GM19395 (cell line): ENCODE measurements around the gene LCN10.
"Not testable (repeated sequence)": the region's sequence is repeated elsewhere in the genome, so short reads cannot be mapped to it uniquely, and the experiment has no call there.

Experiments
- ATAC-seq: cut with Tn5 transposase; IDR thresholded peaks from one replicate; pipeline ENCODE4 v1.9.1; 2021; ENCODE audit warnings: mild to moderate bottlenecking, moderate library complexity; ENCODE audit not compliant: unreplicated experiment

The LCN10 gene

GRCh38 chr9:136773386-136774044, 30.8 kb upstream of the LCN10 start:
- ATAC-seq: no peak

DNA sequence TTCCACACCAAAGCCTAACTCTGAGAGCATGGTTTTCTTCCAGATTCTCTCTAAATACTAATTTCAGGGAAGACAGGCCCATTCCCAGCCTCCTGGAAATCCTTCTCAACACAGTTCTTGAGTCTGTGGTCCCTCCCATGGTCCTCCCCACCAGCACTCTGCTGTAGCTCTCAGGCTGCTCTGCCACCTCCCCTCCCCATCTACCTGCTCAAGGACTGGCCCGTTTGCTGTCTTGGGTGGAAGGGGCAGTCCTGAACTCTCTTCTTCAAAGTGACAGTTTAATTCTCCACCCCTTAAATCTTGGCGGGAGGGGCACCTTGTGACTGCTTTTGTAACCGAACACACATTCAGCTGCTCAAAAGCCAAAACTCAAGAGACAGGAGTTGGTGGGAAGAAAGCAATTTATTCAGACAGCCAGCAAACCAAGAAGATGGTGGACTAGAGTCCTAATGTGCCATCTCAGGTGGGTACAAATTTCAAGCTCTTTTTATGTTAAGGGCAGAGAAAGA, 29.2 kb upstream of the LCN10 start:
- no peak for ATAC-seq

DNA sequence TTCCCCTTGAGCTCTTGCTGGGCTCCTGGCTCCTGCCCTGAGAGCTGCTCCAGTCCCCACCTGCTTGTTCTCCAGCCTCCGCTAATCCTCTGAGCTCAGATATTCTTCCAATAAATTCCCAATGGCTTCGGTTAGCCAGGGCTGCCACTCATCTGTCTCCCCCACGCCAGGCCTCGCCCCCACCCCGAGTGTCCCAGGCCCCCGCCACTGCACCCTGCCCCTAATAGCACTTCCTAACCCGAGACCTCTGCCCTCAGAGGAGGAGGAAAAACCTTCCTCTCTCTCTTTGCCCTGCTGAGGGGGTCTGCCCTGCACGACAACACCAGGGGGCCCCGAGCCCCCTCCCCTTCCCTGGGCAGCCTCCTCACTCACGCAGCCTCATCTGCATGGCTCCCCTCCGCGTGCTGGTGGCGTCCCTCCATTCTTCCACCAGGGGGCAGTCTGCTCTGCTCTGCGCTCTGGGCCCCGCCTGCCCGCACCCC, 27.0 kb upstream of the LCN10 start:
- ATAC-seq: no peak

DNA sequence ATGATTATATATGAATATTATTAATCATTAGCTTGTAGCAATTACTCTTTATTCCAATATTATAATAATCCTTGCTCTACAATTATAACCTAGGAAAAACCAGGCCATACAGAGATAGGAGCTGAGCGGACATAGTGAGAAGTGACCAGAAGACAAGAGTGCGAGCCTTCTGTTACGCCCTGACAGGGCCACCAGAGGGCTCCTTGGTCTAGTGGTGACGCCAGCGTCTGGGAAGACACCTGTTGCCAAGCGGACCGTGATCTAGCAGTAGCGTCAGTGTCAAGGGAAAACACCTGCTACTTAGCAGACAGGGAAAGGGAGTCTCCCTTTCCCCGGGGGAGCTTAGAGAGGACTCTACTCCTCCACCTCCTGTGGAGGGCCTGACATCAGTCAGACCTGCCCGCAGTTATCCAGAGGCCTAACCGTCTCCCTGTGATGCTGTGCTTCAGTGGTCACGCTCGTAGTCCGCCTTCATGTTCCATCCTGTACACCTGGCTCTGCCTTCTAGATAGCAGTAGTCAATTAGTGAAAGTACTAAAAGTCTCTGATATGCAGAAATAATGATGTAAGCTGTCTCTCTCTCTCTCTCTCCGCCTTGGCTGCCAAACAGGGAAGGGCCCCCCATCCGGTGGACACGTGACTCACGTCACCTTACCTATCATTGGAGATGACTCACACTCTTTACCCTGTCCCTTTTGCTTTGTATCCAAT, 23.8 kb upstream of the LCN10 start:
- ATAC-seq: not testable (repeated sequence)

GRCh38 chr9:136765745-136766409, 23.1 kb upstream of the LCN10 start:
- peak; percentile 77 for ATAC-seq

GRCh38 chr9:136765041-136765440, 22.3 kb upstream of the LCN10 start:
- ATAC-seq: no peak

GRCh38 chr9:136764301-136764891, 21.7 kb upstream of the LCN10 start, which contains the start of gene LCN15:
Gene LCN15 (minus strand): TSS chr9:136764518. CDS start chr9:136764488, 30 bp downstream.
- no peak for ATAC-seq

DNA sequence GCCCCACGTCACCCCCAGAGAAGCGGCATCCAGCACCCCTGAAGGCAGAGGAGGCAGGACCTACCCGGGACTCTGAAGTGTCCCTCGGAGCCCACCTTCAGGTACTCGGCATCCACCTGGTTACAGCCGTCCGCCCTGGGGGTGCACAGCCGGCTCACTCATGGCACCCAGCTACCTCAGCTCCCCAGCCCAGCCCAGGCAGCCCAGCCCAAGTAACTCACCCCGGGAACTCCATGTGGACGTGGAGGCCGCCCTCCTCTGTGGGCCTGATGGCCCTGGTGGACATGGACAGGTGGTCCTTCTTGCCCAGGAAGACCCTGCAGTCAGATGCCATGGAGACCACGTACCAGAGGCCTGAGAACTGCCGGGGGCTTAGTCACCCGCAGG, 20.9 kb upstream of the LCN10 start:
- no peak for ATAC-seq

GRCh38 chr9:136762915-136763648, 20.3 kb upstream of the LCN10 start:
- no peak for ATAC-seq

DNA sequence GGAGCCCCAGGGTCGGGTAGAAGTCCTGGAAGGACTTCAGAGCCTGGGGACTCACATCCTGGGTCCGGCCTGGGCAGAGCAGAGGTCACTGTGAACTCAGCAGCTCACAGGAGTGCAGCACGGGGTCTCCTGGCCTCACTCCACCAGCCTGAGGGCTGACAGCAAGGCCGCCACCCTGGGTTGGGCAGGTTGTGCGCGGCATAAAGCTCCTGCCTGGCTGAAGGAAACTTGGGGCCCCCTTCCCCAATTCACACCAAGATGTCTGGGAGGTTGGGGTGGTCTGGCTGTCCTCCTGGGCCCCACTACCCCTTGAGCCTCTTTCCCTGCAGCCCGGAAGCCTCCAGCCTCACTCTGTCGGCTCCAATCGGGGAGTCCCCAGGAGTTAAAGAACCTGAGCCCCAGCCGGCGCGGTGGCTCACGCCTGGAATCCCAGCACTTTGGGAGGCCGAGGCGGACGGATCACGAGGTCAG, 19.5 kb upstream of the LCN10 start:
- ATAC-seq: no peak

GRCh38 chr9:136761545-136761981, 18.8 kb upstream of the LCN10 start:
- no peak for ATAC-seq

DNA sequence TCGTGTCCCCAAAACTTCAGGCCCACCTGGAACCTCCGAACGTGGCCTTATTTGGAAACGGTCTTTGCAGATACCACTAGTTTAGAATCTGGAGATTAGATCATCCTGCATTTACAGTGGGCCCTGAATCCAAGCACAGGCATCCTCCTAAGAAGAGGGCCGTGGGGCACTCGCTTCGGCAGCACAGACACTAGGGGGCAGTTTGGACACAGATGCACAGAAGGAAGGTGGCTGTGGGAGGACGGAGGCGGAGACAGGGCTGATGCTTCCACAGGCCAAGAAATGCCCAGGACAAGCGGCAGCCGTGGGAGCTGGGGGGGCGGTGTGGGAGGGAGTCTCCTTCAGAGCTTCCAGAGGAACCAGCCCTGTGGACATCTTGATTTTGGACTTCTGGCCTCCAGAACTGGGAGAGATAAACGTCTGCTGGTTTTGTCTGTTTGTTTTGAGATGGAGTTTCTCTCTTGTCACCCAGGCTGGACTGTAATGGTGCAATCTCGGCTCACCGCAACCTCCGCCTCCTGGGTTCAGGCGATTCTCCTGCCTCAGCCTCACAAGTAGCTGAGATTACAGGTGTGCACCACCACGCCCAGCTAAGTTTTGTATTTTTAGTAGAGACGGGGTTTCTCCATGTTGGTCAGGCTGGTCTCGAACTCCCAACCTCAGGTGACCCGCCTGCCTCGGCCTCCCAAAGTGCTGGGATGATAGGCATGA, 18.2 kb upstream of the LCN10 start:
- not testable (repeated sequence) for ATAC-seq

DNA sequence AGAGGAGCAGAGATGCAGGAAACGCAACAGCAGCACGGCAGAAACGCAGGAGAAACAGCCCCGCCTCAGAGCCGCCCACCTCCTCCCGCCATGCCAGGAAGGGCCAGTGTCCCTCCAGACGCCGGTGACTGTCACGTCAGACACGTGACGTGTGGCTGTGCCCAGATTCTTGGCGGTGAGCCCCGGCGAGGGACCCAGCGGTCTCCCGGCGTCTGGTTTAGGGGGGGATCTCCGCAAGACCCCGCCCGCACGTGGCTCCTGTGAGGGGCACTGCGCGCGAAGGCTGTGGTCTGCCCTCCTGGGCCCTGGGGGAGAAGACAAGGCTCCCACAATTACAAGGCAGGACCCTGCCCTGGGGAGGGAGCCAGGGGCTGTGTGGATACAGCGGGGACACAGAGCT, 17.7 kb upstream of the LCN10 start:
- no peak for ATAC-seq

DNA sequence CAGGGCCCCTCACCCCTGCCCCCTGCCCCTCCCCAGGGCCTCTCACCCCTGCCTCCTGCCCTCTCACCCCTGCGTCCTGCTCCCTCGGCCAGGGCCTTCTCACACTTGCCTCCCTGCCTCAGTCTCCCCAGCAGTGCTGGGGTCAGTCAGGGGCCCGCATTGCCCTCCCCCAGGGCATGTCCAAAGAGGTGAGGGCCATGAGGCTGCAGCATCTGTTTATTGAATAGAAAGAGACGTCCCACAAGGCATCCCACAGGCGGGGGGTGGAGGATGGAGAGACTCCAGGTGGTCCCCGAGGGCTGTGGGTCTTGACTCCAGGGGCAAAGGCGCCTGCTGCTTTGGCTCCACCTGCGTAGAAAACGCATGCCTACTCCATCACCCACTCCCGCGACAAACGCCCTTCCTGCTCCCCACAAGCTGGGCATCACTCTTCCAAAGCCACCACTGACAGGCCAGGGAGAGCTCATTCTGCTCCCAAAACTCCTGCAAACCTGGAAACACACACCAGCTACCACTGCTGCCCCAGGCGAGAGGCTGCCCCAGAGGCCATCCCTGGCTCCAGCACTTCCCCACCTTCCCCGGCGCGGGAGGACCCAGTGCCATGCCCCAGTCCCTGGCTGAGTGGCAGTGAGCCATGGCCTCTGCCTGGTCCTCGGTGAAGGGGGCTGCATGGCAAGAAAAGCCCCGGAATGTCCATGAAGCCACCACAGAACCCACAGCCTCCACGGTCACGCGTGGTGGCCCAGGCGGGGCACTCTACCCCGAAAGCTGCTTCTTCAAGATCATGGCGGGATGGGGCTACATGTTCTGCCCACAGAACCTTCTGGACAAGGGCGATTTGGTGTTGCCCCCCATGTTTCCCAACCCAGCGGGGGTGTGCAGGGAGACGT, 16.9 kb upstream of the LCN10 start:
- no peak for ATAC-seq

- no peak for ATAC-seq
These were observed 16.3 kb upstream of the LCN10 start for GRCh38 chr9:136759001-136759400.

DNA sequence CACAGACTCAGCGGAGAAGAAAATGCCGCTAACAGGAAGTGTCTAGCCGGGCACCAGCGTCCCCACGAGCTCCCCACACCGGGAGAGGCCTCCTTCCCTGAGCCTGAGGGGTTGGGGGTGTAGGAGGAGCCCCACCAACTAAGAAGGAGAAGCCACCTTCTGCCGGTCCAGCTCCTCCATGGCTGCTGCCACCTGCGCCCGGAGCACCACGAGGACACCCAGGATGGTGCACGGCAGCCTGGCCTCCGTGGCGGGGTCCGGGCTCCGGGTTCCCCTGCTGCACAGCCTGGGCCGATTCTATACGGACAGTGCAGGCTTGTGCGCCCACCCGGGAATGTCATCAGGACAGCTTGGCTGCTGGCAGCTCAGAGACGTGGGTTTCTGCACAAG, 15.0 kb upstream of the LCN10 start:
- no peak for ATAC-seq

- ATAC-seq: no peak
These were observed 14.6 kb upstream of the LCN10 start for GRCh38 chr9:136757328-136757727.

GRCh38 chr9:136756836-136757235, 14.1 kb upstream of the LCN10 start:
- no peak for ATAC-seq

GRCh38 chr9:136756134-136756438, 13.3 kb upstream of the LCN10 start:
- no peak for ATAC-seq
